GM12878 (cell line): ENCODE results near the gene TMEM192. TPM values are rescaled to one million over a fixed set of nuclear protein-coding genes. Genes with fewer than 3 reads are reported as not detected.
"Not testable (repeated sequence)": the region's sequence is repeated elsewhere in the genome, so short reads cannot be mapped to it uniquely, and the experiment has no call there.

Source experiments
- ATAC-seq: fragments of 200-7000 bp; cut with Tn5 transposase; 3 replicates; pipeline ENCODE4 v1.9.1; 2020; ENCODE audit warnings: mild to moderate bottlenecking, moderate library complexity
- BruUV-seq: library from RNA; stranded (reverse); fragments of 400-500 nt; replicated peaks from 2 replicates; lab custom pipeline; 2021; lab: Mats Ljungman, UMichigan
- CTCF ChIA-PET: fragments of 300-600 bp; sonication (Branson Sonifier 250); formaldehyde crosslinking; extraction: SDS; loops from one replicate; lab custom pipeline; 2021; ENCODE audit warnings: inconsistent platforms; lab: Yijun Ruan, JAX
- POLR2A ChIA-PET: fragments of 350-600 bp; formaldehyde crosslinking; extraction: SDS; loops from one replicate; lab custom pipeline; 2021; ENCODE audit warnings: inconsistent platforms; lab: Charles Lee
- RAD21 ChIA-PET: fragments of 300-600 bp; sonication (Branson Sonifier 250); formaldehyde crosslinking; loops from one replicate; lab custom pipeline; 2023; ENCODE audit warnings: antibody characterized with exemption; ENCODE audit not compliant: unreplicated experiment; lab: Charles Lee
- SMC1A ChIA-PET: fragments of 300-600 bp; sonication (Branson Sonifier 250); formaldehyde crosslinking; loops from one replicate; lab custom pipeline; 2023; ENCODE audit not compliant: unreplicated experiment, uncharacterized antibody; lab: Charles Lee
- DNase-seq: peaks from one replicate; pipeline ENCODE4 v3.0.0-alpha.2; 2011; ENCODE audit warnings: low read depth, low spot score
- FAIRE-seq: peaks from 3 replicates; lab custom pipeline; 2011; peaks lifted over from hg19 to GRCh38; lab: Jason Lieb, UNC
- H2AFZ ChIP-seq: 2 replicates; pipeline ENCODE4 v1.6.0; 2011; ENCODE audit warnings: low read depth, low read length, control low read depth; ENCODE audit not compliant: control insufficient read depth
- H3K27ac ChIP-seq: 2 replicates; pipeline ENCODE4 v1.5.1; 2011; ENCODE audit warnings: control low read depth; ENCODE audit not compliant: control insufficient read depth, insufficient read depth
- H3K27me3 ChIP-seq, 2 experiments: replicated peaks in 1 of 2; 2 replicates each; pipeline versions ENCODE4 v1.6.0 to v1.6.1; 2011; ENCODE audit warnings: low read length in 1 of 2; ENCODE audit not compliant: control insufficient read depth in 2 of 2, insufficient read depth in 2 of 2
- H3K36me3 ChIP-seq, 2 experiments: 2 replicates each; pipeline ENCODE4 v1.5.1; 2011; ENCODE audit warnings: low read length in 1 of 2; ENCODE audit not compliant: control insufficient read depth in 2 of 2, insufficient read depth in 2 of 2
- H3K4me1 ChIP-seq: 2 replicates; pipeline ENCODE4 v1.6.1; 2011; ENCODE audit warnings: mild to moderate bottlenecking, low read length, moderate library complexity, mixed read lengths; ENCODE audit not compliant: control insufficient read depth, insufficient read depth
- H3K4me2 ChIP-seq: 2 replicates; pipeline ENCODE4 v1.6.0; 2011; ENCODE audit warnings: control low read depth; ENCODE audit not compliant: control insufficient read depth, insufficient read depth
- H3K4me3 ChIP-seq: fragments of 200-600 bp; sonication (generic); 2 replicates; pipeline ENCODE4 v1.5.1; 2016
- H3K79me2 ChIP-seq: 2 replicates; pipeline ENCODE4 v1.6.0; 2011; ENCODE audit warnings: low read length; ENCODE audit not compliant: control insufficient read depth, insufficient read depth
- H3K9ac ChIP-seq: 2 replicates; pipeline ENCODE4 v1.8.0; 2011; ENCODE audit warnings: low read length, control low read depth, mixed read lengths; ENCODE audit not compliant: control insufficient read depth, insufficient read depth
- H3K9me3 ChIP-seq: replicated peaks from 3 replicates; pipeline ENCODE4 v1.5.1; 2011; ENCODE audit warnings: mild to moderate bottlenecking, low read length; ENCODE audit not compliant: control insufficient read depth, insufficient read depth
- H4K20me1 ChIP-seq: 2 replicates; pipeline ENCODE4 v1.6.0; 2011; ENCODE audit not compliant: control insufficient read depth, insufficient read depth
- CHD1 ChIP-seq: IDR thresholded peaks from 2 replicates; pipeline ENCODE4 v1.6.1; 2012; ENCODE audit warnings: low read depth, low read length, improper control_type of control experiment
- FOXM1 ChIP-seq: IDR thresholded peaks from 2 replicates; pipeline ENCODE4 v1.6.1; 2012; ENCODE audit warnings: low read depth, mild to moderate bottlenecking, inconsistent platforms, low read length, moderate library complexity
- HDGF ChIP-seq: fragments of 450-650 bp; IDR thresholded peaks from 2 replicates; pipeline ENCODE4 v1.6.1; 2016; ENCODE audit warnings: antibody characterized with exemption
- MXI1 ChIP-seq: fragments of 150-350 bp; IDR thresholded peaks from 2 replicates; pipeline ENCODE4 v1.6.1; 2011; ENCODE audit warnings: low read depth, mild to moderate bottlenecking, inconsistent platforms, low read length, improper control_type of control experiment
- RAD21 ChIP-seq: IDR thresholded peaks from 2 replicates; pipeline ENCODE4 v1.6.1; 2011; ENCODE audit warnings: mild to moderate bottlenecking, low read depth, low read length, moderate library complexity; ENCODE audit not compliant: insufficient read depth
- RB1 ChIP-seq: fragments of 450-650 bp; formaldehyde crosslinking; IDR thresholded peaks from 2 replicates; pipeline ENCODE4 v1.6.1; 2017; ENCODE audit warnings: mild to moderate bottlenecking, borderline replicate concordance
- RUNX3 ChIP-seq: IDR thresholded peaks from 2 replicates; pipeline ENCODE4 v1.6.1; 2012; ENCODE audit warnings: low read length, inconsistent platforms
- SMC3 ChIP-seq: IDR thresholded peaks from 2 replicates; pipeline ENCODE4 v1.6.1; 2011; ENCODE audit warnings: low read length, improper control_type of control experiment, borderline replicate concordance
- SPI1 ChIP-seq: IDR thresholded peaks from 2 replicates; pipeline ENCODE4 v1.6.1; 2011; ENCODE audit warnings: low read depth, mild to moderate bottlenecking, low read length, moderate library complexity, borderline replicate concordance; ENCODE audit not compliant: insufficient read depth
- SUZ12 ChIP-seq: fragments of 200-600 bp; sonication (generic); IDR thresholded peaks from one replicate; pipeline ENCODE4 v1.6.1; 2018; ENCODE audit warnings: antibody characterized with exemption, mild to moderate bottlenecking; ENCODE audit not compliant: unreplicated experiment
- YY1 ChIP-seq: IDR thresholded peaks from 2 replicates; pipeline ENCODE4 v1.6.1; 2011; ENCODE audit warnings: low read depth, mild to moderate bottlenecking, low read length
- WGBS: methylation state at CpG from one replicate; pipeline ENCODE4 v1.1.6; 2016; ENCODE audit warnings: low lambda C conversion rate; ENCODE audit not compliant: insufficient replicate concordance, insufficient coverage; ENCODE audit errors: missing lambda C conversion rate; 5-methylcytosine and 5-hydroxymethylcytosine counted together
- in situ Hi-C: fragments of 300-500 bp; cut with MboI; formaldehyde crosslinking; loops from 9 replicates; pipeline ENCODE4 v1.14.3; 2018; ENCODE audit warnings: mixed read lengths
- intact Hi-C: fragments of 100-400 bp; cut with micrococcal nuclease; formaldehyde crosslinking; loops from one replicate; pipeline ENCODE4 v1.14.2; 2022; ENCODE audit not compliant: unreplicated experiment
- polyA plus RNA-seq, 11 experiments: library from polyadenylated mRNA; depleted of rRNA in 4 of 11; unstranded in 6 of 11; stranded (reverse) in 5 of 11; fragments of >200 nt; fragmentation: Nextera tagmentation in 4 of 11; fragmentation: Illumina TruSeq in 1 of 11; extraction: Ambion mirVana in 4 of 11; extraction: Trizol in 1 of 11; gene quantifications; 1 replicate in 1 of 11; 2 replicates in 10 of 11; pipeline versions ENCODE4 v1.2.1 to v1.2.3, GENCODE V29; 2011 to 2016; ENCODE audit warnings: inconsistent platforms in 2 of 11, missing spikeins in 2 of 11, low read depth in 1 of 11
- total RNA-seq, 4 experiments: library from RNA; depleted of rRNA in 3 of 4; stranded (reverse); fragments of >200 nt in 3 of 4; fragmentation: Illumina TruSeq in 1 of 4; extraction: Trizol in 1 of 4; gene quantifications; 2 replicates each; pipeline versions ENCODE4 v1.2.1 to v1.2.3, GENCODE V29; 2013 to 2021
- TF ChIP-seq, protein P1 (sequence below): fragments of 450-650 bp; IDR thresholded peaks from 2 replicates; pipeline ENCODE4 v1.6.1; 2016; ENCODE audit warnings: mild to moderate bottlenecking

The TMEM192 gene
- total and polyA plus RNA-seq, 10 of the 15 experiments (the other 5 are each of a cell fraction or from before 2014, with no cell fraction given) = 1.8 to 16.0 (median 10.0) TPM

DNA sequence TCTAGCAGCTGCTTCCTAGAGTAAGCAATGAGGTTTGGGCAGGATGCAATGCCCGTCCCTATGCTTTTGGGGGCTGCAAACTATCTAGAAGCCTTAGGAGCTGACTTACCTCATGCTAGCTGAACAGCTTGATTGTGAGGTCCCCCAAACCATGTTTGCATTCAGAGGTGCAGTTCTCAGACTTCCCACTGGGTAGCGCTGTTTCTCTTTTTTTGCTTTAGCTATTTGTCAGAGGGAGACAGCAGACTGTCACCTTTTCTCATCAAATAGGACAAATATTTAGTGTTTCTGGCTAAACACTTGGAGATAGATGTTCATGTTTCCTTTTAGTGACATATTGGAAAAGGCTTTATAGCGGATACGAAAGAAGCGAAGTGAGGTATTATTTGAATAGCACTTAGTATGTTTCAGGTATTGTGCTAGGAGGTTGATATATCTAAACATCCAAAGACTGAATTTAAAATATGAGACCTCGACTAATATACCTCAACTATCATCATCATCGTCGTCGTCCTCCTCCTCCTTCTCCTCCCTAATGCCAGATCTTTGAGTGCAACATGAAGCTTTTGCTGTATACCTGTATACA, 18.7 kb upstream of the TMEM192 start (continued):
- TF ChIP-seq YY1 = 0 out of 2 replicates have a peak, but pooled peaks have one; percentile 27
- peak; percentile 100 for TF ChIP-seq RAD21
- TF ChIP-seq FOXM1 = peak; percentile 57; the same call in 1 of the 2 replicates
- no peak for TF ChIP-seq HDGF
- TF ChIP-seq SMC3 = peak; percentile 94
- TF ChIP-seq, protein P1, sequence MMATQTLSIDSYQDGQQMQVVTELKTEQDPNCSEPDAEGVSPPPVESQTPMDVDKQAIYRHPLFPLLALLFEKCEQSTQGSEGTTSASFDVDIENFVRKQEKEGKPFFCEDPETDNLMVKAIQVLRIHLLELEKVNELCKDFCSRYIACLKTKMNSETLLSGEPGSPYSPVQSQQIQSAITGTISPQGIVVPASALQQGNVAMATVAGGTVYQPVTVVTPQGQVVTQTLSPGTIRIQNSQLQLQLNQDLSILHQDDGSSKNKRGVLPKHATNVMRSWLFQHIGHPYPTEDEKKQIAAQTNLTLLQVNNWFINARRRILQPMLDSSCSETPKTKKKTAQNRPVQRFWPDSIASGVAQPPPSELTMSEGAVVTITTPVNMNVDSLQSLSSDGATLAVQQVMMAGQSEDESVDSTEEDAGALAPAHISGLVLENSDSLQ = peak; percentile 70

DNA sequence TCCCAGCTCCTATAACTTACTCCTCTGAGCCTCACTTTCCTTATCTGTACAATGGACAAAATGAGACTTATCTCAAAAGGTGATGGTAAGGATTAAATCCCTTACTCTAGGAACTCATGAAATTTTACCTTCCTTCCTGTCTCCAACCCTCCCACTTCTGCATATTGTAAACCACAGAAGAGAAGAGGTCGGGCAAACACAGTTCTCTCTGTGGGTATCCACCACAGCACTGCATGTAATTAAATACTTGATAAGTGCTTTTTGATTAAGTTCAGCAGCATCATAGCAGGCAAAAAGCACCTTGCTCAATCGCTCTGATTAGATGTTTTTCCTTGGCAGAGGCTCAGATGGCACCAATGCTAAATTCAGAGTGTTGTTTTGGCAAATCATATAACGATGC, 17.3 kb upstream of the TMEM192 start:
- Histone ChIP-seq H3K9me3 (no peaks in the 10 kb centered on the region), H2AFZ (no peak overlapping the region), H3K27me3 (peaks cover 0 to 2% of the 10 kb centered on the region in 2 experiments; a peak in 2 of 4 replicates), H3K4me3 (no peak overlapping the region), H3K4me1 (peaks cover 5% of the 10 kb centered on the region), H3K9ac (no peak overlapping the region), H3K4me2 (no peak overlapping the region), H3K36me3 (no peaks in the 10 kb centered on the region), H3K27ac (no peak overlapping the region), H4K20me1 (no peaks in the 10 kb centered on the region), H3K79me2 (no peaks in the 10 kb centered on the region)
- 0% methylated on average over 3 of the region's 3 CpGs for WGBS
- ChIA-PET POLR2A (no interaction called here), CTCF (interaction anchor here (1.1 to 5.4 kb wide), 8 partner anchors 9 to 342 kb away, joined by 5 to 98 read pairs (median 21); partner anchors contain the start of gene TMEM192), SMC1A (interaction anchor here (0.5 to 4.0 kb wide), 11 partner anchors 8 to 335 kb away, joined by 3 to 47 read pairs (median 8); no protein-coding TSS in a partner anchor), RAD21 (interaction anchor here (0.8 to 2.3 kb wide), 6 partner anchors 11 to 352 kb away, joined by 3 to 21 read pairs (median 5); partner anchors contain the start of gene TMEM192)
- intact Hi-C loops = loop anchor here (2.0 to 5.0 kb wide), 2 partner anchors 197 to 215 kb away; partner anchors contain the start of gene MSMO1
- no peak for DNase-seq
- BruUV-seq = no TSS peak
- TF ChIP-seq RB1 = no peak
- no peak for TF ChIP-seq CHD1
- TF ChIP-seq MXI1 = no peak
- TF ChIP-seq SPI1 = no peak
- TF ChIP-seq SUZ12 = no peak
- peak; percentile 22; the same call in 1 of the 2 replicates for TF ChIP-seq RUNX3
- in situ Hi-C loops = loop anchor here (5.0 to 25.0 kb wide), 3 partner anchors 217 to 957 kb away; no protein-coding TSS in a partner anchor
- no peak for ATAC-seq
- no peak for FAIRE-seq

DNA sequence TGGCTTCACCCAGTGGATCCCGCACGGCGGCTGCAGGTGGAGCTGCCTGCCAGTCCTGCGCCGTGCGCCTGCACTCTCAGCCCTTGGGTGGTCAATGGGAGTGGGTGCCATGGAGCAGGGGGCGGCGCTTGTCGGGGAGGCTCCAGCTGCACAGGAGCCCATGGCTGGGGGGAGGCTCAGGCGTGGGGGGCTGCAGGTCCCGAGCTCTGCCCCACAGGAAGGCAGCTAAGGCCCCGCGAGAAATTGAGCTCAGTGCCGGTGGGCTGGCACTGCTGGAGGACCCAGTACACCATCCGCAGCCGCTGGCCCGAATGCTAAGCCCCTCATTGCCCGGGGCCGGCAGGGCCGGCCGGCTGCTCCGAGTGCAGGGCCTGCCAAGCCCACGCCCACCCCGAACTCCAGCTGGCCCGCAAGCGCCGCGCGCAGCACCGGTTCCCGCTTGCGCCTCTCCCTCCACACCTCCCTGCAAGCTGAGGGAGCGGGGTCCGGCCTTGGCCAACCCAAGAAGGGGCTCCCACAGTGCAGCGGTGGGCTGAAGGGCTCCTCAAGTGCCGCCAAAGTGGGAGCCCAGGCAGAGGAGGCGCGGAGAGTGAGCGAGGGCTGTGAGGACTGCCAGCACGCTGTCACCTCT, 13.3 kb upstream of the TMEM192 start:
- H3K9me3 ChIP-seq, H3K27me3 ChIP-seq, H3K4me1 ChIP-seq, ATAC-seq, H3K9ac ChIP-seq, H3K4me2 ChIP-seq, H4K20me1 ChIP-seq, intact Hi-C loops, H3K79me2 ChIP-seq, BruUV-seq, FAIRE-seq, H3K4me3 ChIP-seq, DNase-seq, POLR2A ChIA-PET, RAD21 ChIA-PET, H3K36me3 ChIP-seq, H3K27ac ChIP-seq, H2AFZ ChIP-seq: not testable (repeated sequence)
- ChIA-PET SMC1A (interaction anchor here (1.3 kb wide), 1 partner anchor 331 kb away, joined by 3 read pairs; no protein-coding TSS in a partner anchor), CTCF (interaction anchor here (1.3 kb wide), 1 partner anchor 13 kb away, joined by 4 read pairs; the partner anchor contains the start of gene TMEM192)
- in situ Hi-C loops = loop anchor here (25.0 kb wide), 1 partner anchor 961 kb away; no protein-coding TSS in a partner anchor
- 84% methylated on average over 39 of the region's 40 CpGs for WGBS
